NCI-H2029 treated with DMSO at 0.1 percent for 48 hours (cell line): ENCODE data around the gene GPR82.
"Not testable (repeated sequence)": the region's sequence is repeated elsewhere in the genome, so short reads cannot be mapped to it uniquely, and the experiment has no call there.

Source experiments
- DNase-seq: peaks from one replicate; lab custom pipeline; 2025; lab: John Stamatoyannopoulos, UW

The GPR82 gene

GRCh38 chrX:41723826-41724225 is at the start of gene GPR82:
Gene GPR82, plus strand, starts transcription at chrX:41724181. Its CDS starts 2,846 bp downstream, at chrX:41727027.
- DNase-seq, result no peak

- DNase-seq, result not testable (repeated sequence)
Observed at GRCh38 chrX:41676361-41676760, 47.6 kb upstream of the GPR82 start.

GRCh38 chrX:41677183-41678060 is 46.6 kb upstream of the GPR82 start:
- DNase-seq, result no peak

- no peak for DNase-seq
Observed at GRCh38 chrX:41684138-41684537, 39.8 kb upstream of the GPR82 start.

GRCh38 chrX:41684940-41685339 is 39.0 kb upstream of the GPR82 start:
- no peak for DNase-seq

- DNase-seq, result no peak
Observed at GRCh38 chrX:41686788-41687187, 37.2 kb upstream of the GPR82 start.

- DNase-seq, result no peak
Observed at GRCh38 chrX:41688156-41688555, 35.8 kb upstream of the GPR82 start.

GRCh38 chrX:41688835-41689234 is 35.1 kb upstream of the GPR82 start, which contains the start of gene GPR34:
Gene GPR34, plus strand, starts transcription at chrX:41688973. Its CDS starts 6,661 bp downstream, at chrX:41695634.
- DNase-seq, result no peak

GRCh38 chrX:41689711-41690110 is 34.3 kb upstream of the GPR82 start:
- DNase-seq, result no peak

- no peak for DNase-seq
Observed at GRCh38 chrX:41692162-41692749, 31.7 kb upstream of the GPR82 start.

- DNase-seq, result no peak
Observed at GRCh38 chrX:41693024-41693423, 31.0 kb upstream of the GPR82 start.

GRCh38 chrX:41695426-41695825 is 28.6 kb upstream of the GPR82 start:
- no peak for DNase-seq

GRCh38 chrX:41703574-41704029 is 20.4 kb upstream of the GPR82 start:
- no peak for DNase-seq

- DNase-seq, result no peak
Observed at GRCh38 chrX:41705042-41705441, 18.9 kb upstream of the GPR82 start.

GRCh38 chrX:41705680-41706374 is 18.2 kb upstream of the GPR82 start:
- no peak for DNase-seq

- no peak for DNase-seq
Observed at GRCh38 chrX:41707218-41707617, 16.8 kb upstream of the GPR82 start.

GRCh38 chrX:41708486-41708885 is 15.5 kb upstream of the GPR82 start:
- no peak for DNase-seq

GRCh38 chrX:41711021-41711667 is 12.8 kb upstream of the GPR82 start:
- no peak for DNase-seq

- no peak for DNase-seq
Observed at GRCh38 chrX:41716222-41716621, 7.8 kb upstream of the GPR82 start.

GRCh38 chrX:41716767-41717473 is 7.1 kb upstream of the GPR82 start:
- no peak for DNase-seq

- DNase-seq, result no peak
Observed at GRCh38 chrX:41718481-41719235, 5.3 kb upstream of the GPR82 start.
